HepG2 (cell line): ENCODE results near the gene LAG3. TPM values are rescaled to one million over a fixed set of nuclear protein-coding genes. Genes with fewer than 3 reads are reported as not detected.

Source experiments
- GATAD2A ChIP-seq: IDR thresholded peaks from 2 replicates; pipeline ENCODE4 v1.6.1; 2016
- HDAC6 ChIP-seq: fragments of 200-600 bp; sonication (generic); IDR thresholded peaks from 2 replicates; pipeline ENCODE4 v1.7.0; 2017; ENCODE audit warnings: mild to moderate bottlenecking, antibody characterized with exemption, low read length, low read depth
- IRF2 ChIP-seq: IDR thresholded peaks from 2 replicates; pipeline ENCODE4 v1.6.1; 2018; ENCODE audit warnings: missing genetic modification reagents, missing compliant biosample characterization
- KDM3A ChIP-seq: IDR thresholded peaks from 2 replicates; pipeline ENCODE4 v1.6.1; 2018; ENCODE audit warnings: low read depth, missing compliant biosample characterization
- KMT2A ChIP-seq: sonication (generic); formaldehyde crosslinking; IDR thresholded peaks from 2 replicates; pipeline ENCODE4 v1.4.0; 2020; ENCODE audit warnings: missing genetic modification reagents
- MIER2 ChIP-seq: IDR thresholded peaks from 2 replicates; pipeline ENCODE4 v1.6.1; 2016; ENCODE audit warnings: missing biosample characterization, missing genetic modification reagents
- PHF5A ChIP-seq: IDR thresholded peaks from one replicate; pipeline ENCODE4 v1.6.1; 2018; ENCODE audit warnings: low read depth, missing genetic modification reagents; ENCODE audit not compliant: unreplicated experiment
- PHF8 ChIP-seq: sonication (generic); formaldehyde crosslinking; IDR thresholded peaks from 2 replicates; pipeline ENCODE4 v1.5.0; 2020; ENCODE audit warnings: missing genetic modification reagents
- SYNCRIP ChIP-seq: fragments of 200-400 bp; formaldehyde crosslinking; IDR thresholded peaks from 2 replicates; pipeline ENCODE4 v1.6.1; 2018; ENCODE audit warnings: mild to moderate bottlenecking, low read depth, low read length; ENCODE audit not compliant: insufficient read depth
- YEATS4 ChIP-seq: sonication (generic); formaldehyde crosslinking; IDR thresholded peaks from 2 replicates; pipeline ENCODE4 v1.4.0; 2020; ENCODE audit warnings: missing genetic modification reagents, borderline replicate concordance
- ZFP36 ChIP-seq: fragments of 150-350 bp; IDR thresholded peaks from 2 replicates; pipeline ENCODE4 v1.6.1; 2018; ENCODE audit warnings: borderline replicate concordance, low read length, low read depth; ENCODE audit not compliant: partially characterized antibody
- ZFP90 ChIP-seq: sonication (generic); formaldehyde crosslinking; IDR thresholded peaks from 2 replicates; pipeline ENCODE4 v1.8.0; 2022; ENCODE audit warnings: missing genetic modification reagents, mild to moderate bottlenecking, inconsistent platforms, borderline replicate concordance
- ZFY ChIP-seq: sonication (generic); formaldehyde crosslinking; IDR thresholded peaks from 2 replicates; pipeline ENCODE4 v1.4.0; 2020; ENCODE audit warnings: missing genetic modification reagents
- ZNF205 ChIP-seq: IDR thresholded peaks from 2 replicates; pipeline ENCODE4 v1.6.1; 2018; ENCODE audit warnings: missing biosample characterization, missing genetic modification reagents
- ZNF382 ChIP-seq: sonication (generic); formaldehyde crosslinking; IDR thresholded peaks from 2 replicates; pipeline ENCODE4 v1.5.0; 2020; ENCODE audit warnings: missing genetic modification reagents, mild to moderate bottlenecking, borderline replicate concordance
- ZNF44 ChIP-seq: sonication (generic); formaldehyde crosslinking; IDR thresholded peaks from 2 replicates; pipeline ENCODE4 v1.5.1; 2020; ENCODE audit warnings: mild to moderate bottlenecking, missing genetic modification reagents
- ZNF564 ChIP-seq: sonication (generic); formaldehyde crosslinking; IDR thresholded peaks from 2 replicates; pipeline ENCODE4 v1.8.1; 2023; ENCODE audit warnings: mild to moderate bottlenecking, missing genetic modification reagents
- ZNF768 ChIP-seq: sonication (generic); formaldehyde crosslinking; IDR thresholded peaks from 2 replicates; pipeline ENCODE4 v1.4.0; 2020; ENCODE audit warnings: missing genetic modification reagents
- ZSCAN9 ChIP-seq: IDR thresholded peaks from 2 replicates; pipeline ENCODE4 v1.6.1; 2016; ENCODE audit warnings: borderline replicate concordance
- polyA plus RNA-seq, 8 experiments: library from polyadenylated mRNA; depleted of rRNA in 3 of 8; stranded (reverse) in 7 of 8; unstranded in 1 of 8; fragments of >200 nt; fragmentation: Illumina TruSeq in 4 of 8; extraction: Trizol in 4 of 8; gene quantifications; 2 replicates each; pipeline versions ENCODE4 v1.2.1 to v1.2.3, GENCODE V29; 2011 to 2016; ENCODE audit warnings: low read depth in 4 of 8, missing spikeins in 1 of 8, mixed read lengths in 1 of 8; ENCODE audit not compliant: insufficient read depth in 1 of 8
- total RNA-seq, 5 experiments: library from RNA; depleted of rRNA; stranded (reverse); fragments of >200 nt; fragmentation: Illumina TruSeq; extraction: Trizol; gene quantifications; 2 replicates each; pipeline ENCODE4 v1.2.3, GENCODE V29; 2016; ENCODE audit warnings: low read depth in 1 of 5
- TF ChIP-seq, protein P1 (sequence below): IDR thresholded peaks from 2 replicates; pipeline ENCODE4 v1.6.1; 2016; ENCODE audit warnings: missing compliant biosample characterization, missing genetic modification reagents, borderline replicate concordance
- TF ChIP-seq, protein P2 (sequence below): IDR thresholded peaks from 2 replicates; pipeline ENCODE4 v1.6.1; 2016; ENCODE audit warnings: low read depth
- TF ChIP-seq, protein P3 (sequence below): sonication (generic); formaldehyde crosslinking; IDR thresholded peaks from 2 replicates; pipeline ENCODE4 v1.4.0; 2020; ENCODE audit warnings: missing genetic modification reagents
- TF ChIP-seq, protein P4 (sequence below): sonication (generic); formaldehyde crosslinking; IDR thresholded peaks from 2 replicates; pipeline ENCODE4 v1.4.0; 2020; ENCODE audit warnings: missing genetic modification reagents

The LAG3 gene
- total and polyA plus RNA-seq, 2 of the 13 experiments (the other 11 are each of a cell fraction or from before 2014, with no cell fraction given), result 0.11 to 0.26 TPM

DNA sequence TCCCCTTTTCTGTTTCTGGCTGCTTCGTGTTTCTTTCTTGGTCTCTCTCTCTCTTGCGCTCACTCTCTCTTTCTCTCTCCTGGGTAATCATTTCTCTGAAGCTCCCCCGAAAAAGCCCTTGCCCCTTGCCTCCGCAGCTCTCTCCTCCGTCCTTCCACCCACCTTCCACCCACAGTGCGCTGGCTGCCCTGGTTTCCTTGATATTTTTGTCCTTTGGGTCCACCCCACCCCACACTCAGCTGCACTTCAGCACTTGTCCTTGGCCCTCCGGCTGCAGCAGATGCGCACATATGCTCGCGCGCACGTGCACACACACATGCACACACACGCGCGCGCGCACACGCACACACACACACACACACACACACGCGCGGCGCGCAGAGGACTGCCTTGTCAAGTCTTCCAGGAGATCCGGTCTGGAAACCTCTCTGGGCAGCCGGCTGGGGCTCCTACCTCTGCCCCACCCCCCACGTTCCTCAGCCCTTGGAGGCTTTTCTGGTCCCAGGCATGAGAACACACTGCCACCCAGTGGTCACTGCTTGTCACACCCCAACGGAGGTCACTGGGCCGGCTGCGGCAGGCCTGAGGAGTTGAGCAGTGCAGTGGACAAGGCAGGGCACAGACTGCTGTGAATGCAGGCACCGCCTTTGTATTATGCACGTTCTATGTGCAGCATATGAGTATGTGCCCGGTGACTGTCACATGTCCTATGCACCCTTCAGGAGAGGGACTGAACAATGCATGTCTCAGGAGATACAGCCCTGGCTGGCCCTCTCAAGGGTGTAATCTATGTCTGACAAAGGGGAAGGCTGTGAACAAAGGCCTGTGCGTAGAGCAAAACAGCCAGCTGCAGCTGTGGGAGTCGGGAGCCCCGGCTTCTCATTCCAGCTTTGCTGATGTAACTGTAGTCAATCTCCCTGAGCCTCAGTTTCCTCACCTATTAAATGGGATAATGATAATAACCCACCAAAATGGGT, 6.5 kb downstream of the LAG3 start (continued):
- TF ChIP-seq PHF5A (CRISPR knock-in tag) (peak; percentile 68), KDM3A (CRISPR knock-in tag) (peak; percentile 97), PHF8 (peak; percentile 46; the same call in 1 of the 2 replicates), HDAC6 (no peak), ZNF564 (CRISPR knock-in tag) (no peak; the same call in 1 of the 2 replicates), YEATS4 (CRISPR knock-in tag) (peak; percentile 56; the same call in 1 of the 2 replicates), ZFP90 (CRISPR knock-in tag) (0 out of 2 replicates have a peak, but pooled peaks have one; percentile 82), ZNF44 (CRISPR knock-in tag) (peak; percentile 21; the same call in 1 of the 2 replicates), IRF2 (CRISPR knock-in tag) (peak; percentile 72; the same call in 1 of the 2 replicates), SYNCRIP (no peak), ZFY (CRISPR knock-in tag) (peak; percentile 24; the same call in 1 of the 2 replicates), ZNF768 (CRISPR knock-in tag) (peak; percentile 74; the same call in 1 of the 2 replicates), MIER2 (CRISPR knock-in tag) (peak; percentile 61; the same call in 1 of the 2 replicates), GATAD2A (CRISPR knock-in tag) (peak; percentile 78), KMT2A (CRISPR knock-in tag) (peak; percentile 33; the same call in 1 of the 2 replicates), ZNF382 (CRISPR knock-in tag) (no peak), ZSCAN9 (CRISPR knock-in tag) (no peak), ZFP36 (no peak), ZNF205 (CRISPR knock-in tag) (peak; percentile 64; the same call in 1 of the 2 replicates)
- TF ChIP-seq, protein P1, sequence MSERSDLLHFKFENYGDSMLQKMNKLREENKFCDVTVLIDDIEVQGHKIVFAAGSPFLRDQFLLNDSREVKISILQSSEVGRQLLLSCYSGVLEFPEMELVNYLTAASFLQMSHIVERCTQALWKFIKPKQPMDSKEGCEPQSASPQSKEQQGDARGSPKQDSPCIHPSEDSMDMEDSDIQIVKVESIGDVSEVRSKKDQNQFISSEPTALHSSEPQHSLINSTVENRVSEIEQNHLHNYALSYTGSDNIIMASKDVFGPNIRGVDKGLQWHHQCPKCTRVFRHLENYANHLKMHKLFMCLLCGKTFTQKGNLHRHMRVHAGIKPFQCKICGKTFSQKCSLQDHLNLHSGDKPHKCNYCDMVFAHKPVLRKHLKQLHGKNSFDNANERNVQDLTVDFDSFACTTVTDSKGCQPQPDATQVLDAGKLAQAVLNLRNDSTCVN, result 0 out of 2 replicates have a peak, but pooled peaks have one; percentile 58
- TF ChIP-seq, protein P2, sequence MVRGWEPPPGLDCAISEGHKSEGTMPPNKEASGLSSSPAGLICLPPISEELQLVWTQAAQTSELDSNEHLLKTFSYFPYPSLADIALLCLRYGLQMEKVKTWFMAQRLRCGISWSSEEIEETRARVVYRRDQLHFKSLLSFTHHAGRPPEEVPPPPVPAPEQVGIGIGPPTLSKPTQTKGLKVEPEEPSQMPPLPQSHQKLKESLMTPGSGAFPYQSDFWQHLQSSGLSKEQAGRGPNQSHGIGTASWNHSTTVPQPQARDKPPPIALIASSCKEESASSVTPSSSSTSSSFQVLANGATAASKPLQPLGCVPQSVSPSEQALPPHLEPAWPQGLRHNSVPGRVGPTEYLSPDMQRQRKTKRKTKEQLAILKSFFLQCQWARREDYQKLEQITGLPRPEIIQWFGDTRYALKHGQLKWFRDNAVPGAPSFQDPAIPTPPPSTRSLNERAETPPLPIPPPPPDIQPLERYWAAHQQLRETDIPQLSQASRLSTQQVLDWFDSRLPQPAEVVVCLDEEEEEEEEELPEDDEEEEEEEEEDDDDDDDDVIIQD (CRISPR knock-in tag), result peak; percentile 61; the same call in 1 of the 2 replicates
- TF ChIP-seq, protein P3, sequence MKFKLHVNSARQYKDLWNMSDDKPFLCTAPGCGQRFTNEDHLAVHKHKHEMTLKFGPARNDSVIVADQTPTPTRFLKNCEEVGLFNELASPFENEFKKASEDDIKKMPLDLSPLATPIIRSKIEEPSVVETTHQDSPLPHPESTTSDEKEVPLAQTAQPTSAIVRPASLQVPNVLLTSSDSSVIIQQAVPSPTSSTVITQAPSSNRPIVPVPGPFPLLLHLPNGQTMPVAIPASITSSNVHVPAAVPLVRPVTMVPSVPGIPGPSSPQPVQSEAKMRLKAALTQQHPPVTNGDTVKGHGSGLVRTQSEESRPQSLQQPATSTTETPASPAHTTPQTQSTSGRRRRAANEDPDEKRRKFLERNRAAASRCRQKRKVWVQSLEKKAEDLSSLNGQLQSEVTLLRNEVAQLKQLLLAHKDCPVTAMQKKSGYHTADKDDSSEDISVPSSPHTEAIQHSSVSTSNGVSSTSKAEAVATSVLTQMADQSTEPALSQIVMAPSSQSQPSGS (CRISPR knock-in tag), result peak; percentile 56; the same call in 1 of the 2 replicates
- TF ChIP-seq, protein P4, sequence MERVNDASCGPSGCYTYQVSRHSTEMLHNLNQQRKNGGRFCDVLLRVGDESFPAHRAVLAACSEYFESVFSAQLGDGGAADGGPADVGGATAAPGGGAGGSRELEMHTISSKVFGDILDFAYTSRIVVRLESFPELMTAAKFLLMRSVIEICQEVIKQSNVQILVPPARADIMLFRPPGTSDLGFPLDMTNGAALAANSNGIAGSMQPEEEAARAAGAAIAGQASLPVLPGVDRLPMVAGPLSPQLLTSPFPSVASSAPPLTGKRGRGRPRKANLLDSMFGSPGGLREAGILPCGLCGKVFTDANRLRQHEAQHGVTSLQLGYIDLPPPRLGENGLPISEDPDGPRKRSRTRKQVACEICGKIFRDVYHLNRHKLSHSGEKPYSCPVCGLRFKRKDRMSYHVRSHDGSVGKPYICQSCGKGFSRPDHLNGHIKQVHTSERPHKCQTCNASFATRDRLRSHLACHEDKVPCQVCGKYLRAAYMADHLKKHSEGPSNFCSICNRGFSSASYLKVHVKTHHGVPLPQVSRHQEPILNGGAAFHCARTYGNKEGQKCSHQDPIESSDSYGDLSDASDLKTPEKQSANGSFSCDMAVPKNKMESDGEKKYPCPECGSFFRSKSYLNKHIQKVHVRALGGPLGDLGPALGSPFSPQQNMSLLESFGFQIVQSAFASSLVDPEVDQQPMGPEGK (CRISPR knock-in tag), result peak; percentile 88
